ENCODE measurements around the gene VPS26A. TPM values are rescaled to one million over a fixed set of nuclear protein-coding genes. Genes with fewer than 3 reads are reported as not detected.
"Not testable (repeated sequence)": the region's sequence is repeated elsewhere in the genome, so short reads cannot be mapped to it uniquely, and the experiment has no call there.

VPS26A gene
- total RNA-seq, 1 donor from 2014 or later = 51.1 TPM

- no peaks in the 10 kb centered on the region for H3K27me3 Mint-ChIP-seq
- H3K27ac Mint-ChIP-seq = no peak overlapping the region
- no peak overlapping the region for H3K4me3 Mint-ChIP-seq (ENCODE audit: low read depth)
- no peaks in the 10 kb centered on the region for H3K4me1 Mint-ChIP-seq (ENCODE audit: low read depth)
- DNase-seq (ENCODE audit: low spot score, unreplicated experiment) = no peak
- no peaks in the 10 kb centered on the region for H3K9me3 Mint-ChIP-seq (ENCODE audit: low read depth)
- TF ChIP-seq CTCF (IDR thresholded peaks at IDR 0.05; ENCODE audit: unreplicated experiment) = no peak
- H3K36me3 Mint-ChIP-seq (ENCODE audit: insufficient read depth) = peaks cover 2% of the 10 kb centered on the region
Observed at GRCh38 chr10:69141304-69141703, 17.3 kb downstream of the VPS26A start.

- not testable (repeated sequence) for H3K27ac Mint-ChIP-seq
Observed at GRCh38 chr10:69142074-69142473, 18.1 kb downstream of the VPS26A start.

GRCh38 chr10:69142983-69143382 lies 19.0 kb downstream of the VPS26A start:
- no peak overlapping the region for H3K27ac Mint-ChIP-seq
- no peak for DNase-seq (ENCODE audit: low spot score, unreplicated experiment)

More at GRCh38 chr10:69142074-69142473, 18.1 kb downstream of the VPS26A start:
- H3K36me3 Mint-ChIP-seq (ENCODE audit: insufficient read depth); H3K27me3 Mint-ChIP-seq; H3K4me1 Mint-ChIP-seq (ENCODE audit: low read depth); DNase-seq (ENCODE audit: low spot score, unreplicated experiment); H3K4me3 Mint-ChIP-seq (ENCODE audit: low read depth); H3K9me3 Mint-ChIP-seq (ENCODE audit: low read depth): not testable (repeated sequence)

GRCh38 chr10:69145329-69145728 lies 21.4 kb downstream of the VPS26A start:
- Mint-ChIP-seq H3K4me3 (ENCODE audit: low read depth) (no peak overlapping the region), H3K27ac (no peak overlapping the region), H3K27me3 (no peaks in the 10 kb centered on the region), H3K9me3 (ENCODE audit: low read depth) (no peaks in the 10 kb centered on the region), H3K4me1 (ENCODE audit: low read depth) (no peaks in the 10 kb centered on the region), H3K36me3 (ENCODE audit: insufficient read depth) (peaks cover 4% of the 10 kb centered on the region)
- no peak for TF ChIP-seq CTCF (IDR thresholded peaks at IDR 0.05; ENCODE audit: unreplicated experiment)
- no peak for DNase-seq (ENCODE audit: low spot score, unreplicated experiment)

More at GRCh38 chr10:69142983-69143382, 19.0 kb downstream of the VPS26A start:
- Mint-ChIP-seq H3K4me3 (ENCODE audit: low read depth) (no peak overlapping the region), H3K4me1 (ENCODE audit: low read depth) (no peaks in the 10 kb centered on the region), H3K9me3 (ENCODE audit: low read depth) (no peaks in the 10 kb centered on the region), H3K27me3 (no peaks in the 10 kb centered on the region), H3K36me3 (ENCODE audit: insufficient read depth) (peaks cover 2% of the 10 kb centered on the region)
- no peak for TF ChIP-seq CTCF (IDR thresholded peaks at IDR 0.05; ENCODE audit: unreplicated experiment)

GRCh38 chr10:69145864-69146263 lies 21.9 kb downstream of the VPS26A start:
- H3K4me1 Mint-ChIP-seq (ENCODE audit: low read depth) = no peaks in the 10 kb centered on the region
- no peaks in the 10 kb centered on the region for H3K27me3 Mint-ChIP-seq
- H3K4me3 Mint-ChIP-seq (ENCODE audit: low read depth) = no peak overlapping the region
- H3K27ac Mint-ChIP-seq = no peak overlapping the region
- H3K36me3 Mint-ChIP-seq (ENCODE audit: insufficient read depth) = peaks cover 4% of the 10 kb centered on the region
- H3K9me3 Mint-ChIP-seq (ENCODE audit: low read depth) = no peaks in the 10 kb centered on the region
- TF ChIP-seq CTCF (IDR thresholded peaks at IDR 0.05; ENCODE audit: unreplicated experiment) = no peak
- no peak for DNase-seq (ENCODE audit: low spot score, unreplicated experiment)

GRCh38 chr10:69146759-69147158 lies 22.8 kb downstream of the VPS26A start:
- Mint-ChIP-seq H3K4me3 (ENCODE audit: low read depth) (no peak overlapping the region), H3K36me3 (ENCODE audit: insufficient read depth) (peaks cover 4% of the 10 kb centered on the region), H3K27me3 (no peaks in the 10 kb centered on the region), H3K27ac (no peak overlapping the region), H3K9me3 (ENCODE audit: low read depth) (no peaks in the 10 kb centered on the region), H3K4me1 (ENCODE audit: low read depth) (no peaks in the 10 kb centered on the region)
- DNase-seq (ENCODE audit: low spot score, unreplicated experiment) = no peak
- no peak for TF ChIP-seq CTCF (IDR thresholded peaks at IDR 0.05; ENCODE audit: unreplicated experiment)
